ENCODE data around the gene KRT78. TPM values are rescaled to one million over a fixed set of nuclear protein-coding genes. Genes with fewer than 3 reads are reported as not detected.

KRT78 gene
- total and polyA plus RNA-seq, 9 of the 15 experiments (the other 6 are each of a cell fraction or from before 2014, with no cell fraction given), result not detected

DNA sequence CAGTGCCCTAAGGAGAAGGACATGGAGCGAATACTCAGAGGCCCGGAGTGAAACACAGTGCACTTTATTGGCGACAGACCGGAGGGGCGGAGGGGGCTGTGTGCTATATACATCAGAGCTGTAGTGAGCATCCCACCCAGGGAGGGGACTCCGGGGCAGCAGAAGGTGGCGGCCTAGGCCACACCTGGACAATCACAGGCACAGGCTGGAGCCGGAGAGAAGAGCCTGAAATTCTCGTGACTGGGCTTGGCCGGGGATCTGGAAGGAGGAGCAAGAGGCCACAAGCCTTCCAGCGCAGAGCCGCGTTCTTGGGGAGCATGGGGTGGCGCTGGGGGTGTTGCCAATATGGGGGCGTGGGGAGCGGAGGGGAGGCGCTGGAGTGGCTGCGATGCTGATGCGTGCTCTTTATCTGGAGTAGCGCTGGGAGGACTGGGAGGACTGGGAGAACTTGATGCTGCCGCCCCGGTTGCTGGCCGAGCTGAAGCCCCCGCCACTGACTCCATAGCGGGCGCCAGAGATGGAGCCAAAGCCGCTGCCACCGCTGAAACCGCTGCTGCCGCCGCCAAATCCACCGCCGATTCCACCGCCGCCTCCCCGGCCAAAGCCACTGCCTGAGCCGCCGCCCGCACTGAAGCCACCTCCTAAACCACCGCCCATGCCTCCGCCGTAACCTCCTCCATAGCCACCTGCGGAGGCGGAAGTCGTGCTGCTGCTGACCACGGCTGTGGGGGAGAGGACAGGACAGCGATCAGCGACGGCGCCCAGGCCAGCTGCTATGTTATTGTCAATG, 59.0 kb downstream of the KRT78 start (continued):
- TF ChIP-seq MNT (conservative IDR thresholded peaks at IDR 0.05) (peak in 1 of 2 experiments; percentile 54; a peak in 1 of 4 replicates), HIVEP1 (CRISPR knock-in tag; IDR thresholded peaks at IDR 0.05) (no peak), JUND (IDR thresholded peaks at IDR 0.05; ENCODE audit: borderline replicate concordance, low read depth, low read length) (peak; percentile 41; the same call in 1 of the 2 replicates), JUND (tag; IDR thresholded peaks at IDR 0.05; ENCODE audit: borderline replicate concordance, low read depth, low read length) (no peak), HES1 (IDR thresholded peaks at IDR 0.05; ENCODE audit: low read depth) (peak; percentile 86), ZKSCAN1 (IDR thresholded peaks at IDR 0.05; ENCODE audit: low read depth, low read length) (0 out of 2 replicates have a peak, but pooled peaks have one; percentile 22), ATF1 (CRISPR knock-in tag; IDR thresholded peaks at IDR 0.05) (no peak), ATF1 (tag; IDR thresholded peaks at IDR 0.05) (0 out of 2 replicates have a peak, but pooled peaks have one; percentile 19), THAP7 (CRISPR knock-in tag; IDR thresholded peaks at IDR 0.05) (no peak), SPI1 (IDR thresholded peaks at IDR 0.05; ENCODE audit: borderline replicate concordance, low read depth, low read length) (0 out of 2 replicates have a peak, but pooled peaks have one; percentile 19), EGR1 (conservative IDR thresholded peaks at IDR 0.05) (peak; percentile 88), BHLHE40 (IDR thresholded peaks at IDR 0.05; ENCODE audit: low read length) (peak; percentile 54), ETV1 (tag; conservative IDR thresholded peaks at IDR 0.05; ENCODE audit: low read depth) (peak; percentile 45), ZNF277 (CRISPR knock-in tag; IDR thresholded peaks at IDR 0.05; ENCODE audit: borderline replicate concordance) (no peak), MLLT1 (IDR thresholded peaks at IDR 0.05) (peak in 1 of 2 experiments; percentile 60; a peak in 1 of 4 replicates), TAL1 (IDR thresholded peaks at IDR 0.05) (no peak), DACH1 (IDR thresholded peaks at IDR 0.05; ENCODE audit: partially characterized antibody) (peak; percentile 33), TFAP4 (CRISPR knock-in tag; IDR thresholded peaks at IDR 0.05; ENCODE audit: borderline replicate concordance) (peak; percentile 91)
- TF ChIP-seq, protein P1, sequence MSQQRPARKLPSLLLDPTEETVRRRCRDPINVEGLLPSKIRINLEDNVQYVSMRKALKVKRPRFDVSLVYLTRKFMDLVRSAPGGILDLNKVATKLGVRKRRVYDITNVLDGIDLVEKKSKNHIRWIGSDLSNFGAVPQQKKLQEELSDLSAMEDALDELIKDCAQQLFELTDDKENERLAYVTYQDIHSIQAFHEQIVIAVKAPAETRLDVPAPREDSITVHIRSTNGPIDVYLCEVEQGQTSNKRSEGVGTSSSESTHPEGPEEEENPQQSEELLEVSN (IDR thresholded peaks at IDR 0.05; ENCODE audit: borderline replicate concordance in 1 of 2, extremely low read depth in 1 of 2, insufficient read depth in 1 of 2, insufficient read length in 1 of 2, low read depth in 1 of 2, low read length in 1 of 2, poor library complexity in 1 of 2, severe bottlenecking in 1 of 2), result peak; percentile 64 to 71

All from K562 (cell line).